ENCODE data around the gene FAM107A.

Gene FAM107A

GRCh38 chr3:58518291-58518789 is 58.9 kb downstream of the FAM107A start:
- no peak for DNase-seq (ENCODE audit: low read depth)

- no peak for DNase-seq (ENCODE audit: low read depth)
These were observed 62.8 kb downstream of the FAM107A start for GRCh38 chr3:58514405-58514804.

All from amniotic epithelial cell (primary cell).